Naive B cell (primary cell): ENCODE data around the gene TMEM52. TPM values are rescaled to one million over a fixed set of nuclear protein-coding genes. Genes with fewer than 3 reads are reported as not detected.
"Not testable (repeated sequence)": the region's sequence is repeated elsewhere in the genome, so short reads cannot be mapped to it uniquely, and the experiment has no call there.

Source experiments
- ATAC-seq, 2 donors: fragments of 150-1000 bp; cut with Tn5 transposase; 2 replicates each; pipeline ENCODE4 v1.10.0; 2021; ENCODE audit warnings: low read depth in 2 of 2, mild to moderate bottlenecking in 2 of 2, moderate library complexity in 2 of 2
- DNase-seq: peaks from one replicate; pipeline ENCODE4 v3.0.0; 2022
- H3K27ac Mint-ChIP-seq, 6 donors: one replicate each; pipeline ENCODE4 v1.8.0; 2020 to 2022; ENCODE audit warnings: mild to moderate bottlenecking in 6 of 6, mixed read lengths in 6 of 6, moderate library complexity in 5 of 6, inconsistent platforms in 2 of 6
- H3K27me3 Mint-ChIP-seq, 3 donors: one replicate each; pipeline ENCODE4 v1.8.0; 2021 to 2022; ENCODE audit warnings: mixed read lengths in 3 of 3, mild to moderate bottlenecking in 1 of 3
- H3K36me3 Mint-ChIP-seq, 2 donors: one replicate each; pipeline ENCODE4 v1.8.0; 2020 to 2022; ENCODE audit warnings: mixed read lengths in 2 of 2, inconsistent platforms in 1 of 2, mild to moderate bottlenecking in 1 of 2
- H3K4me1 Mint-ChIP-seq, 3 donors: one replicate each; pipeline ENCODE4 v1.8.0; 2020 to 2022; ENCODE audit warnings: mixed read lengths in 3 of 3, inconsistent platforms in 1 of 3, mild to moderate bottlenecking in 1 of 3, moderate library complexity in 1 of 3
- H3K4me3 Mint-ChIP-seq, 8 donors: one replicate each; pipeline ENCODE4 v1.8.0; 2020 to 2022; ENCODE audit warnings: mild to moderate bottlenecking in 8 of 8, mixed read lengths in 8 of 8, moderate library complexity in 8 of 8, inconsistent platforms in 2 of 8
- H3K9me3 Mint-ChIP-seq, 7 donors: one replicate each; pipeline ENCODE4 v1.8.0; 2020 to 2022; ENCODE audit warnings: mixed read lengths in 7 of 7, mild to moderate bottlenecking in 5 of 7, inconsistent platforms in 2 of 7, moderate library complexity in 1 of 7
- polyA plus RNA-seq, 6 donors: library from polyadenylated mRNA; unstranded; fragments of 300-500 nt; fragmentation: Illumina TruSeq; gene quantifications; one replicate each; pipeline ENCODE4 v1.2.3, GENCODE V29; 2021; ENCODE audit warnings: low read depth in 6 of 6

TMEM52 gene
- polyA plus RNA-seq, 6 donors from 2014 or later, result 0.28 to 0.31 TPM; not detected in 4

GRCh38 chr1:1942753-1943656 lies 23.9 kb upstream of the TMEM52 start:
- ATAC-seq (peak in 1 of 2 donors; percentile 37), DNase-seq (no peak)
- H3K36me3 Mint-ChIP-seq, result no peaks in the 10 kb centered on the region
- peaks cover 0 to 20% (median 8%) of the 10 kb centered on the region in 3 donors for H3K27me3 Mint-ChIP-seq
- peaks cover 7 to 10% (median 7%) of the 10 kb centered on the region in 3 donors for H3K4me1 Mint-ChIP-seq
- no peak overlapping the region for H3K4me3 Mint-ChIP-seq
- H3K9me3 Mint-ChIP-seq, result no peaks in the 10 kb centered on the region
- H3K27ac Mint-ChIP-seq, result no peak overlapping the region

GRCh38 chr1:1941868-1942752 lies 23.0 kb upstream of the TMEM52 start:
- Mint-ChIP-seq H3K4me1 (peaks cover 7 to 10% (median 7%) of the 10 kb centered on the region in 3 donors), H3K27me3 (peaks cover 0 to 20% (median 8%) of the 10 kb centered on the region in 3 donors), H3K4me3 (no peak overlapping the region), H3K36me3 (no peaks in the 10 kb centered on the region), H3K27ac (no peak overlapping the region), H3K9me3 (no peaks in the 10 kb centered on the region)
- DNase-seq (no peak), ATAC-seq (no peak)

- Mint-ChIP-seq H3K9me3 (no peaks in the 10 kb centered on the region), H3K27ac (no peak overlapping the region), H3K36me3 (no peaks in the 10 kb centered on the region), H3K4me1 (peaks cover 7 to 10% (median 7%) of the 10 kb centered on the region in 3 donors), H3K27me3 (peaks cover 0 to 20% (median 8%) of the 10 kb centered on the region in 3 donors), H3K4me3 (no peak overlapping the region)
- ATAC-seq (no peak), DNase-seq (no peak)
Measured at GRCh38 chr1:1941211-1941841, 22.2 kb upstream of the TMEM52 start.

GRCh38 chr1:1940123-1940425 lies 21.0 kb upstream of the TMEM52 start:
- no peak overlapping the region for H3K4me3 Mint-ChIP-seq
- no peak overlapping the region for H3K27ac Mint-ChIP-seq
- H3K4me1 Mint-ChIP-seq, result peaks cover 7 to 10% (median 7%) of the 10 kb centered on the region in 3 donors
- H3K36me3 Mint-ChIP-seq, result no peaks in the 10 kb centered on the region
- peaks cover 0 to 2% (median 0%) of the 10 kb centered on the region in 7 donors for H3K9me3 Mint-ChIP-seq
- ATAC-seq (no peak), DNase-seq (no peak)
- peaks cover 0 to 21% (median 8%) of the 10 kb centered on the region in 3 donors for H3K27me3 Mint-ChIP-seq

GRCh38 chr1:1939296-1940122 lies 20.4 kb upstream of the TMEM52 start:
- no peaks in the 10 kb centered on the region for H3K36me3 Mint-ChIP-seq
- DNase-seq (no peak), ATAC-seq (no peak)
- H3K4me1 Mint-ChIP-seq, result peaks cover 7 to 11% (median 10%) of the 10 kb centered on the region in 3 donors
- peaks cover 0 to 8% (median 0%) of the 10 kb centered on the region in 7 donors for H3K9me3 Mint-ChIP-seq
- H3K27ac Mint-ChIP-seq, result no peak overlapping the region
- H3K27me3 Mint-ChIP-seq, result peaks cover 0 to 21% (median 8%) of the 10 kb centered on the region in 3 donors
- H3K4me3 Mint-ChIP-seq, result no peak overlapping the region

- no peaks in the 10 kb centered on the region for H3K36me3 Mint-ChIP-seq
- DNase-seq (no peak), ATAC-seq (no peak)
- H3K27ac Mint-ChIP-seq, result no peak overlapping the region
- no peak overlapping the region for H3K4me3 Mint-ChIP-seq
- peaks cover 0 to 13% (median 2%) of the 10 kb centered on the region in 3 donors for H3K27me3 Mint-ChIP-seq
- peaks cover 0 to 14% (median 0%) of the 10 kb centered on the region in 7 donors for H3K9me3 Mint-ChIP-seq
- H3K4me1 Mint-ChIP-seq, result peaks cover 2 to 9% (median 2%) of the 10 kb centered on the region in 3 donors
Measured at GRCh38 chr1:1938613-1939295, 19.7 kb upstream of the TMEM52 start.

GRCh38 chr1:1938276-1938573 lies 19.1 kb upstream of the TMEM52 start:
- DNase-seq, result no peak
- no peak for ATAC-seq
- Mint-ChIP-seq H3K27ac (no peak overlapping the region), H3K27me3 (peaks cover 0 to 12% (median 0%) of the 10 kb centered on the region in 3 donors), H3K36me3 (no peaks in the 10 kb centered on the region), H3K9me3 (peaks cover 0 to 14% (median 0%) of the 10 kb centered on the region in 7 donors), H3K4me3 (no peak overlapping the region), H3K4me1 (peaks cover 0 to 8% (median 0%) of the 10 kb centered on the region in 3 donors)

- Mint-ChIP-seq H3K36me3 (no peaks in the 10 kb centered on the region), H3K4me3 (no peak overlapping the region), H3K27me3 (peaks cover 0 to 12% (median 0%) of the 10 kb centered on the region in 3 donors), H3K9me3 (peaks cover 0 to 14% (median 0%) of the 10 kb centered on the region in 7 donors), H3K27ac (no peak overlapping the region), H3K4me1 (peaks cover 0 to 8% (median 0%) of the 10 kb centered on the region in 3 donors)
- ATAC-seq (no peak), DNase-seq (no peak)
Measured at GRCh38 chr1:1937549-1938275, 18.6 kb upstream of the TMEM52 start.

GRCh38 chr1:1937061-1937460 lies 18.0 kb upstream of the TMEM52 start:
- Mint-ChIP-seq H3K27me3 (peaks cover 0 to 12% (median 0%) of the 10 kb centered on the region in 3 donors), H3K4me1 (peaks cover 0 to 8% (median 0%) of the 10 kb centered on the region in 3 donors), H3K36me3 (no peaks in the 10 kb centered on the region), H3K9me3 (peaks cover 0 to 14% (median 0%) of the 10 kb centered on the region in 7 donors), H3K27ac (no peak overlapping the region), H3K4me3 (no peak overlapping the region)
- ATAC-seq (no peak), DNase-seq (no peak)

GRCh38 chr1:1934848-1935247 lies 15.8 kb upstream of the TMEM52 start:
- DNase-seq, H3K36me3 Mint-ChIP-seq, ATAC-seq, H3K4me1 Mint-ChIP-seq, H3K27me3 Mint-ChIP-seq, H3K4me3 Mint-ChIP-seq: not testable (repeated sequence)
- peaks cover 0 to 14% (median 0%) of the 10 kb centered on the region in 7 donors for H3K9me3 Mint-ChIP-seq
- H3K27ac Mint-ChIP-seq, result peak overlapping the region in 1 of 6 donors; percentile 49

- no peak for DNase-seq
- Mint-ChIP-seq H3K4me1 (peaks cover 0 to 8% (median 0%) of the 10 kb centered on the region in 3 donors), H3K27me3 (peaks cover 0 to 14% (median 0%) of the 10 kb centered on the region in 3 donors), H3K36me3 (no peaks in the 10 kb centered on the region), H3K27ac (peak overlapping the region in 2 of 6 donors; percentile 69 to 81), H3K9me3 (peaks cover 0 to 10% (median 0%) of the 10 kb centered on the region in 7 donors), H3K4me3 (no peak overlapping the region)
- ATAC-seq, result no peak
Measured at GRCh38 chr1:1929639-1930545, 10.8 kb upstream of the TMEM52 start.
